Hematopoietic multipotent progenitor cell (in vitro differentiated cells): ENCODE measurements around the gene KCNT1. TPM values are rescaled to one million over a fixed set of nuclear protein-coding genes. Genes with fewer than 3 reads are reported as not detected.

ENCODE experiments used
- DNase-seq, 3 donors: peaks; one replicate each; pipeline ENCODE4 v3.0.0-alpha.2; 2011 to 2015; ENCODE audit warnings: low read depth in 2 of 3, low spot score in 2 of 3
- total RNA-seq: library from RNA; depleted of rRNA; stranded (reverse); fragments of >200 nt; gene quantifications from one replicate; pipeline ENCODE4 v1.2.3, GENCODE V29; 2012

The KCNT1 gene
- total RNA-seq, 1 donor = under 0.01 TPM

GRCh38 chr9:135697226-135697625 is 4.8 kb upstream of the KCNT1 start:
- DNase-seq = no peak

- DNase-seq = no peak
Observed at GRCh38 chr9:135698236-135698635, 3.7 kb upstream of the KCNT1 start.

GRCh38 chr9:135698767-135699166 is 3.2 kb upstream of the KCNT1 start:
- no peak for DNase-seq

- DNase-seq = no peak
Observed at GRCh38 chr9:135699440-135699839, 2.5 kb upstream of the KCNT1 start, which contains the start of gene SOHLH1. SOHLH1 (minus strand) TSS chr9:135699481; CDS start chr9:135699467, 14 bp downstream.

GRCh38 chr9:135700525-135700924 is 1.5 kb upstream of the KCNT1 start:
- no peak for DNase-seq

GRCh38 chr9:135701067-135701958 is 672 bp upstream of the KCNT1 start:
- DNase-seq = peak in 1 of 3 donors; percentile 6

DNA sequence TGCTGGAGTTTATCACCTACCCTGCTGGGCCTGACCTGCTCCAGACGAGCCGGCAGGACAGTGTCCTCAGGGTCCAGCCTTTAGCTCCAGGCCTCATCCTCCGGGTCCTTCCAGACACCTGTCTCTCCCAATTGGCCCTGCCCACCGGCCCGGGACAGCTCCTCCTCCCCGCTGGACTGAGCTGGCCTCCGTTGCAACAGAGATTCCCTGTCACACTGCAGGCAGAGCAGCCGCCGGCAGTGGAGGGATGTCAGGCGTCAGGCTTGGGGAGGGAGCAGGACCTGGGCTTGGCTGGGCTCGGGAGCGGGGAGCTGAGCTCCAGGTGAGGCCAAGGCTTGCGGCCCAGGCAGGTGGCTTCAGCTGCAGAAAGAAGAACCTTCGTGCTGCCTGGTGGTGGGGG is 1.7 kb downstream of the KCNT1 start:
- no peak for DNase-seq

DNA sequence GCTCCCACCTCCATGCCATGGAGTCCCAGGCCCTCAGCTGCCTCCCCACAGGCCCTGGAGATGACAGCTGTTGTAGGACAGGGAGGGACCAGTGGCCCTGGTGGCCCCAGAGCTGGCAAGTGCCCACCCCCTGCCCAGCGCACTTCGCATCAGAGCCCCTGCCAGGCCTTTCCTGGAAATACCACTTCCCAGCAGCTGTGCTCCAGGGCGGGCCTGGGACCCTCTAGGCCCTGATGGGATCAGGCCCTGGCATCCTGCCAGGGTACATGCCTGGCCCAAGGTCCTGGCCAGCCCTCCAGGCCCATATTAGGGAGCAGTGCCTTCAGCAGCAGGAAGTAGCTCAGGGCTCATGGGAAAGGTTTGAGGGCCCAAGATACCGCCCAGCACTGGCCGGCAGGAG is 2.5 kb downstream of the KCNT1 start:
- no peak for DNase-seq

DNA sequence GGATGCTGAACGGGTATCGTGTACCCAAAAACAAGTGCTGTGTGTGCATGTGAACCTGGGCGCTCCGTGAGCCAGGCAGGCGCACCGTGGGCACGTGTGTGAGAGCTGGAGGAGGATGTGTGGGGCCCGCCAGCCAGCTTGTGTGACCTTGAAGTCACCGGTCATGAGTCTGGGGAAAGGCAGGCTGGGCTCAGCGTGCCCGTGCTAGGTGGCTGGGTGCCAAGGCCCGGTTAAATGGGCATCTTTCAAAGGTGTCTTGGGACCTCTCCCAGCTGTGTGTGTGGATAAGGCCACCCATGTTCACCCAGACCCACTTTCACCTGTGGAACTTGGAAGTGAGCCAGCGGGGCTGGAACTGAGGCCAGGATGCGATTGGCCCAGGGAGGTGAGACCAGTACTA is 3.4 kb downstream of the KCNT1 start:
- DNase-seq = no peak

GRCh38 chr9:135706288-135706687 is 4.3 kb downstream of the KCNT1 start:
- DNase-seq = no peak

GRCh38 chr9:135707252-135708138 is 5.5 kb downstream of the KCNT1 start:
- DNase-seq = no peak

DNA sequence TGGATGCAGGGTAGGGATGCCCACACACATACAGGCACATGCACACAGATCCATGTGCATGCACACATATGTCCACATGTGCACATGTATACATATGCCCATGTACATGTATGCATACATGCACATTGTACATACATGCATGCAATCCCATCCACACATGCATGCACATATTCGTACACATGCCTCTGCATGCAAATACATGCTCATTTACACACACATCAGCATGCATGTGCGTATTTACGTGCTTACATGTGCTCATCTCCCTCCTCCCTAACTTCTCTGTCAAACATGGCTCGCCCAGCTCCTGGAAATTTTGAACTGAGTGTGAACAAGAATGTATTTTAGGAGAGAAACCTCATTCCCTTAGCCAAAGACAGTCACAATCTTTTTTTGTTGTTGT is 6.2 kb downstream of the KCNT1 start:
- DNase-seq = no peak

DNA sequence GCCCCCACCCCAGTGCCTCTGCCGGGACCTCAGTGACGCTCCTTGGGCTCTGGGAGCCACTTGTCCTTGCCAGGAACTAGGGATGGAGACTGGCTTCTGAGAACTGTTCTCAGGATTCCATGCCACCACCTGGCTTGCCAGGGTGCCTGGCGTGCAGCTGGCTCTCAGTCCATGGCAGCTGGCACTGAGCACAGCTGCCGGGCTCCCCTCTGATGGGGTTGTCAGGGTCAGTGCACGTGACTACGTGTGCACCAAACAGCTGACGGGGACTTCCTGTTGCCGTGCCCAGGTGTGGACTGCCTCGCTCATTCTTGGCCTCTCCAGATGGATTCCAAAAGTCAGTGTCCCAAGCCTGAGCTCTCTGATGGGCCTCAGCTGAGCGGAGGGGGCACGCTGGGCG is 9.4 kb downstream of the KCNT1 start:
- DNase-seq = no peak

DNA sequence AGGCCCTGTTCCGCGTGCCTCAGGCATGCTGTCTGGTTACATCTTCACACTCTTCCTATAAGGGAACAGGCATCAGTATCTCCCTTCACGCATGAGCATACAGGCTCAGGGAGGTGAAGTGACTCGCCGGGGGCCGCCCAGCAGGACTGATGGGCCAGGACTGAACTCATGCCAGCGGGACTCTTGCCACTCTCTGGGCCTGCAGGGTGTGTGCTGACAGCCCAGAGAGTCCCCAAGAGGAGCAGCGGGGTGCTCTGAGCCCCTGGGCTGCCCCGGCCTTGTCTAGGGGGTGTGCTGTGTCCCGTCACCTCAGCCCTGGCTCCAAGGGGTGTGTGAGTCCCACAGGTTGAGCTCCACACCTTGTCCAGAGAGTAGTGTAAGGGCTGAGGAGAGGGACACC is 9.9 kb downstream of the KCNT1 start:
- no peak for DNase-seq

- no peak for DNase-seq
Observed at GRCh38 chr9:135712613-135713295, 10.8 kb downstream of the KCNT1 start.

DNA sequence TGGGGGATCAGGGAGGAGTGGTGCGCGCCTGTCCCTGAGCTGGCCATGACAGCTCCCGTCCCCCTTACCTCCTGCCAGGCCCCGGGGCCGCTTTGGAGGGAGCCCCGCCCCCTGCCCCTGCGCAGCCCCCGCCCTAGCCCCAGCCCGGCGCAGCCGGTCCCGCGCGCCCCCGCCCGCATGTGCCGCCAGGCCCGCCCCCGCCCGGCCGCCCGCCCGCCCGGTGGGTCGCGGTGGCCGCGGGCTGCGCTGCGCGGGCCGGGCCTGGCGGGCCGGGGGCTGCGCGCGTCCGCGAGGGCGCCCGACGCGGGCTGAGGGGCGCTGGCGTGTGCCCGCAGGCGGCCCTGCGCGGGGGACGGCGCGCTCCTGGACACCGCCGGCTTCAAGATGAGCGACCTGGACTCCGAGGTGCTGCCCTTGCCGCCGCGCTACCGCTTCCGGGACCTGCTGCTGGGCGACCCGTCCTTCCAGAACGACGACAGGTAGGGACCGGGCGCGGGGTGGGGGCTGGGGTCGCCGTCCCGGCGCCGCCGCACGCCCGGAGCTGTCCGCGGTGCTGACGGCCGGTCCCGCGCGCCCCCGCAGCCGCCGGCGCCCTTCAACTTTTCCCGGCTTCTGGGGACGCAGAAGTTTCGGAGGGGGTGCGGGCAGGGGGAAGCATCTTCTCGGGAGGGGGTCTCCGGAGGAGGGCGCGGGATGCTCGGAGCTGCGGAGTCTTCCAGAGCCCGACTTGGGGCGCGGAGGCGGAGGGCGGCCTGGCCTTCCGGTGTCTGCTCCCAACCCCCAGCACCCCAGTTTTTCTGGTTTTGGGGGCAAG is 12.5 kb downstream of the KCNT1 start:
- DNase-seq = peak in 2 of 3 donors; percentile 14 to 16

DNA sequence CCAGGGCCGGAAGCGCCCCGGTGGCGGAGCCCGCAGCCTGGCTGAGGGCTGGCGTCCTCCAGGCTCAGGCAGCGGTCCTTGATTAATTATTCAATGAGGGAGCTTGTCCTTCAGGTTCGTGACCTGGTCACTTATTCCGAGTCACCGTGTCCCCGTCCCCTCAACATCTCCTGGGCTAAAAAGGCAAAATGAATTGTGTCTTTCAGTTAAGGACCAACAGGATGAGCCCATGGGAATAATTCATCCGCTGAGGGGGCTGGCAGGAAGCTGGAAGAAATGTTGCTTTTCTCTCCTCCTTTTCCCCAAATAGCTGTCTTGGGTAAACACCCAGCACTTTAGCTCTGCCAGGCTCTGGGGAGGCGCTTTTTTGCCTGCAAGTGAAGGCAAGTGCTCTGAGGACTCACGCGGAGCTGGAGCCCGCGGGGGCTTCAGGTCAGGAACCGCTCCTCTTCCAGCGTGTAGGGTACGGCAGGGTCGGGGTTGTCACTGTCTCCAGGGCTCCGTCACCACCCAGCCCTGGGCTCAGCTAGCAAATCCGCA is 13.1 kb downstream of the KCNT1 start:
- no peak for DNase-seq

DNA sequence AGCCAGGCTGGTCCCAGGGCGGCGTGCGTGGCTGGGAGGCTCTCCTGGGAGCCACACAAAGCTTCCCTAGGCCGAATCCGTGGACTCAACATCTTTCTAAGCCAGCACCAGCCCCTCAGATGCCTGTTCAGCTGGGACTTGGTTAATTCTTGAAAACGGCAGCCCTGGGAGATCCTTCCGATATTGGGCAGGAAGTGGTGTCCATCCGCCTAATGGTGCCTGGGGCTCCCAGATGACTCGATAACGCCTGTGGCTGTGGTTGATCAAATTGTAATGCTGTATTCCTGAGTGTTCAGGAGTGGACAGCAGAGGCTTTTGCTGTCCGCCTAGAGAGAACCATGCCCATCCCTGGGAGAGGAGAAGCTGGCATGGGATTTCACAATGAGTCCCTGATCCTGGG is 14.1 kb downstream of the KCNT1 start:
- no peak for DNase-seq

DNA sequence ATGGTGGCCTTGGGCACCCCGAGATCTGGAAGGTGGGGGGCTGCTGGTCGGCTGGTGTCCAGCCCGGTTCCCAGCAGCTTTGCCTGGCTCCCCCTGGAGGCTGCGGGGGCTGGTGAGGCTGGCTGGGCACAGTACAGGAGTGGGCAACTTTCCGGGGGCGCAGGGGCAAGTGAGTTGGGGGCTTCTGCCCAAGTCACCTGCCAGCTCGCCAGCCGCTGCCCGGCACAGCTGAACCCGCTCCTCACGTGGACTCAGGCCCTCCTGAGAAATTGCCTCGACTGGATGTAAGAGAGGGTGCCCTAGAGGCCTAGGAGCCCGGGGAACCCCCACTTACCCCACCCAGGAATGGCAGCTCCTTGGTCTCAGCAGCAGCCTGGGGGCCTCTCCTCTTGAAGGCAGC is 15.4 kb downstream of the KCNT1 start:
- DNase-seq = no peak

DNA sequence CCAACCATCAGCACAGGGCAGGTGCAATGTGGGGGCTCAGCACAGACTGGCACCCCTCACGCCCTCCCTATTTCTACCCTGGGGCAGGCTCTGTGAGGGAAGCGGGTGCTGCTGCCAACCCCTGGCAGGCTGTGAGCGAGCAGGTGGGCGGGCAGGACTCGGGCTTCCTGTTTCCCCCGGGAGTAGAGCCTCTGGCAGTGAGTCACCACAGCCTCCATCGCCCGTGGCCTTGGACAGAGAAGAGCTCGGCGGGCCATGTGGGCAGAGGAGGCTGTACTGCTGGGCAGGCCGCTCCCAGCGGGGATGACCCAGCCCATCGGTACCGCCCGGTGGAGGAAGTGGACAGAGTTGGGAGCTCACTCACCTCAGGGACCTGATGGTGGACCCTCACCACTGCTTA is 16.6 kb downstream of the KCNT1 start:
- peak in 1 of 3 donors; percentile 10 for DNase-seq
